GM12865 (cell line): ENCODE data around the gene STAP1.

Source experiments
- DNase-seq: peaks from one replicate; pipeline ENCODE4 v3.0.0; 2010; ENCODE audit warnings: low read depth
- H3K4me3 ChIP-seq: 2 replicates; pipeline ENCODE4 v1.5.1; 2011; ENCODE audit warnings: mild to moderate bottlenecking, low read depth, low read length, control low read depth
- TF ChIP-seq, protein P1 (sequence below): IDR thresholded peaks from 2 replicates; pipeline ENCODE4 v1.5.1; 2011; ENCODE audit warnings: low read length, control low read depth, low read depth, inconsistent platforms; ENCODE audit not compliant: insufficient read depth; ENCODE audit errors: missing control alignments

The STAP1 gene

DNA sequence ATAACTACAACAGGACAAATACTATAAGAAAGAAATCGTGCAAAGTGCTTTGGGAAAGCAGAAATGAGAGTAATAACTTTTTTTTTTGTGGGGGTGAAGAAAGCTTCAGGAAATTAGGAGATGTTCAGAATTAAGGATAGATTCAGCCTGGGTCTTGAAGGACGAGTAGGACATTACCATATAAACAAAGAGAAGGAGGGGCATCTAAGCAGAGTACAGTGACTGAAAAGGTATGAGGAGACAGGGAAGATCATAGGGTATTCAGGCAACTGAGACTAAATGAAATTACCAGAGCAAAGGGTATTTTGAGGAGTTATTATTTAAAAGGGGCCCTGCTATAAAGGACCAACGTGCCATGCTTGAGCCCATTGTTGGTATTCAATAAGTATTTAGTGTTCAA is 3.1 kb upstream of the STAP1 start:
- DNase-seq = no peak
- no peak overlapping the region for H3K4me3 ChIP-seq
- TF ChIP-seq, protein P1, sequence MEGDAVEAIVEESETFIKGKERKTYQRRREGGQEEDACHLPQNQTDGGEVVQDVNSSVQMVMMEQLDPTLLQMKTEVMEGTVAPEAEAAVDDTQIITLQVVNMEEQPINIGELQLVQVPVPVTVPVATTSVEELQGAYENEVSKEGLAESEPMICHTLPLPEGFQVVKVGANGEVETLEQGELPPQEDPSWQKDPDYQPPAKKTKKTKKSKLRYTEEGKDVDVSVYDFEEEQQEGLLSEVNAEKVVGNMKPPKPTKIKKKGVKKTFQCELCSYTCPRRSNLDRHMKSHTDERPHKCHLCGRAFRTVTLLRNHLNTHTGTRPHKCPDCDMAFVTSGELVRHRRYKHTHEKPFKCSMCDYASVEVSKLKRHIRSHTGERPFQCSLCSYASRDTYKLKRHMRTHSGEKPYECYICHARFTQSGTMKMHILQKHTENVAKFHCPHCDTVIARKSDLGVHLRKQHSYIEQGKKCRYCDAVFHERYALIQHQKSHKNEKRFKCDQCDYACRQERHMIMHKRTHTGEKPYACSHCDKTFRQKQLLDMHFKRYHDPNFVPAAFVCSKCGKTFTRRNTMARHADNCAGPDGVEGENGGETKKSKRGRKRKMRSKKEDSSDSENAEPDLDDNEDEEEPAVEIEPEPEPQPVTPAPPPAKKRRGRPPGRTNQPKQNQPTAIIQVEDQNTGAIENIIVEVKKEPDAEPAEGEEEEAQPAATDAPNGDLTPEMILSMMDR = no peak

DNA sequence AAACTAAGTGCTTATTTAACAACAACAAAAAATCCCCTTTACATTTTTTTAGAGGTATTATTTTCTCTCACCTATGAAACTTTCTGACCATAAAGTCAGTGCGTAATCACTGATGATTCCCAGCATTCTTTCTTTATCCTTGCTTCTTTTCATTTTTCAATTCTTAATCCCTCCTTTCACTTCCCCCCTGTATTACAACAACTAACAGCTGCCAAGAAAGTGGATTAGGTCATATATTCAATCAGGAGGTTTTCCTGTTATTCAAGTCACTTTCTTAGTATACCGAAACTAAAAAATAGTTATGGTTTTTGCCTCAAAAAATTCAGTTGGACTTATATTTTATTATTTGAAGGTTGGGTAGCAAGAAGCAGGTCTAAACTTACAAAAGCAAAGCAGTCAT is 2.1 kb upstream of the STAP1 start:
- DNase-seq = no peak
- TF ChIP-seq, protein P1 = no peak

DNA sequence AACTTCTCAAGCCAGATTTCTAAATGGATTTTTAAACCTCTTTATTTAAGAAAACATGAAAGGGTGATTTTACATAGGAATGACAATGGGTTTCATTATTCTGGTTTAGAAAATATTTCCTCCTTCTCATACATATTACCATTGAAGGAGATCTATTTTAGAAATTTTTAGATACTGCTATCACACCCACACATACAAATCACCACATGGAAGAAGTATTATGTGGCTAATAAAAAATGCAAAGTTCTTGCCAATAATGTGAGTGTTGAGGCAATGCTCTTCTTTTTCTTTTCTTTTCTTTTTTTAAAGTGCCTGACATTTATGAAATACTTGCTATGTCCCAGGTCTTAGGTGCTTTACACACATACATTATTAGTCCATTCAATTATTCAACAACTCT is 6.8 kb downstream of the STAP1 start:
- no peak overlapping the region for H3K4me3 ChIP-seq
- TF ChIP-seq, protein P1 = no peak
- DNase-seq = no peak

More for the DNA sequence above, 2.1 kb upstream of the STAP1 start:
- H3K4me3 ChIP-seq = no peak overlapping the region

DNA sequence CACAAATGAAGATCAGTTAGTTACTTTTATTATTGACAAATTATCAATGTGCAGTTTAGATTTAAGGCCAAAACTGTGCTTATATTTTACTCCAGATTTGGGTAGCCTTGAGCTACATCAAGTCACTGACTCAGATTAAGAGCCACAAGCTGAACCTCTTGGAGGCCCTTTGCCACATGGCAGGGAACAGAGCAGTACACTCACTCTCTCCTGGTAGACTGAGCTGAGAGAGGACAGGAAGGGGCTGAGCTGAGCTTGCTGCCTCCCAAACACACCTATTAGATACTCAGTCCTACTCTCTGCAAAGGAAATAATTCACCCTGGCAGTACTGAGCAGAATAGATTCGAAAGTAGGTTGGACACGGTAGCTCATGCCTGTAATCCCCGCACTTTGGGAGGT is 7.8 kb downstream of the STAP1 start:
- H3K4me3 ChIP-seq = no peak overlapping the region
- DNase-seq = no peak
- TF ChIP-seq, protein P1 = no peak

DNA sequence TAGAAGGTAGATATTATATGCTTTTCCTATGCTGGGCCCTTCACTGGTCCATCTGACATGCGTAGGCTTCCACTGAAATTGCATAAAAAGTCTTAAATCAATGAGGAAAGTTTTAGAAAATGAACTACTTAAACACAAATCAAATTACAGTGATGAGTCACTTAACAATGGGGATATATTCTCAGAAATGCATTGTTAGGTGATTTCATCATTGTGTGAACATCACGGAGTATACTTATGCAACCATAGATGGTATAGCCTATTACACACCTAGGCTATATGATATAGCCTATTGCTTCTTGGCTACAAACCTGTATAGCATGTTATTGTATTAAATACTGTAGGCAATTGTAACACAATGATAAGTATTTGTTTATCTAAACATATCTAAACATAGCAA is 10.3 kb downstream of the STAP1 start:
- TF ChIP-seq, protein P1 = no peak
- no peak for DNase-seq

DNA sequence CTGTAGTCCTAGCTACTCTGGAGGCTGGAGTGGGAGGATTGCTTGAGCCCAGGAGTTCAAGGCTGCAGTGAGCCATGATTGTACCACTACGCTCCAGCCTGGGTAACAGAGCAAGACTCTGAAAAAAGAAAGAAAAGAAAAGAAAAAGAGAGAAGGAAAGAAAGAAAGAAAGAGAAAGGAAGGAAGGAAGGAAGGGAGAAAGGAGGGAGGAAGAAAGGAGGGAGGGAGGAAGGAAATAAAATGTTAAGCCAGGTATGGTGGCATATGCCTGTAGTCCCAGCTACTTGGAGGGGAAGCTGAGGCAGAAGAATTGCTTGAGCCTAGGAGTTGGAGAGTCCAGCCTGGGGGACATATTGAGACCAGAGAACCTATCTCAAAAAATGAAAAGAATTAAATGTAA is 12.0 kb downstream of the STAP1 start:
- TF ChIP-seq, protein P1 = no peak
- H3K4me3 ChIP-seq = no peak overlapping the region
- no peak for DNase-seq

More for the DNA sequence above, 10.3 kb downstream of the STAP1 start:
- H3K4me3 ChIP-seq = no peak overlapping the region

DNA sequence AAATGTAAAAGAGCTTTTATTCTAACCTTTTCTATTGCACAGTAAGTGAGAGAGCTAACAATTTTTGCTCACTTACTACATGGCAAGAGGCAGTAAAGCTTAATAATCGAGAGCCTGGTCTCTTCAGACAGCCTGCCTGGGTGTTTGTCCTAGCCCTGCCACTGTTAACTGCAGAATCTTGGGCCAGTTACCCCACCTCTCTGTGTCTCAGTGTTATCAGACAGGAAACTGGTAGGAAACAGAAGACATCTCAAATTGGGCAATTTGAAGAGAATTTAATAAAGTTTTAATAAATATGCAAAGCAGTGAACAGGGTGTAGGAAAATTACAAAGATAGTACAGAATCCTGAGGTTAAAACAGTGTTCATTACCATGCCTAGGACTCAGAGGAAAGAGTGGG is 13.4 kb downstream of the STAP1 start:
- no peak overlapping the region for H3K4me3 ChIP-seq
- TF ChIP-seq, protein P1 = no peak
- DNase-seq = no peak
